HepG2 (cell line): ENCODE data around the gene PTPMT1. TPM values are rescaled to one million over a fixed set of nuclear protein-coding genes. Genes with fewer than 3 reads are reported as not detected.

Source experiments
- EED ChIP-seq: sonication (generic); formaldehyde crosslinking; IDR thresholded peaks from 2 replicates; pipeline ENCODE4 v1.5.0; 2020; ENCODE audit warnings: mild to moderate bottlenecking, missing genetic modification reagents
- ERF ChIP-seq: IDR thresholded peaks from 2 replicates; pipeline ENCODE4 v1.6.1; 2018; ENCODE audit warnings: missing biosample characterization, missing genetic modification reagents
- FOXA1 ChIP-seq, 2 experiments: fragments of 450-650 bp in 1 of 2; sonication (generic) in 1 of 2; formaldehyde crosslinking in 1 of 2; IDR thresholded peaks; 2 replicates each; pipeline versions ENCODE4 v1.4.0 to v1.6.1; 2016 to 2020; ENCODE audit warnings: missing genetic modification reagents in 1 of 2
- HDAC1 ChIP-seq: sonication (generic); formaldehyde crosslinking; IDR thresholded peaks from 2 replicates; pipeline ENCODE4 v1.5.1; 2020; ENCODE audit warnings: mild to moderate bottlenecking, missing genetic modification reagents
- MEIS1 ChIP-seq: sonication (generic); formaldehyde crosslinking; IDR thresholded peaks from 2 replicates; pipeline ENCODE4 v1.9.0; 2021; ENCODE audit warnings: mild to moderate bottlenecking, missing genetic modification reagents, moderate library complexity, borderline replicate concordance
- RCOR2 ChIP-seq: IDR thresholded peaks from 2 replicates; pipeline ENCODE4 v1.6.1; 2016; ENCODE audit warnings: missing biosample characterization, missing genetic modification reagents
- RORA ChIP-seq: sonication (generic); formaldehyde crosslinking; IDR thresholded peaks from 2 replicates; pipeline ENCODE4 v1.5.0; 2020; ENCODE audit warnings: mild to moderate bottlenecking, missing genetic modification reagents, moderate library complexity
- SAP130 ChIP-seq: IDR thresholded peaks from 2 replicates; pipeline ENCODE4 v1.6.1; 2016; ENCODE audit warnings: low read depth
- SMC3 ChIP-seq: IDR thresholded peaks from 2 replicates; pipeline ENCODE4 v1.6.1; 2011; ENCODE audit warnings: low read length, improper control_type of control experiment
- ZIK1 ChIP-seq: sonication (generic); formaldehyde crosslinking; IDR thresholded peaks from 2 replicates; pipeline ENCODE4 v1.5.0; 2020; ENCODE audit warnings: mild to moderate bottlenecking, low read depth, missing genetic modification reagents, borderline replicate concordance
- ZNF292 ChIP-seq: sonication (generic); formaldehyde crosslinking; IDR thresholded peaks from 2 replicates; pipeline ENCODE4 v1.8.1; 2022; ENCODE audit warnings: mild to moderate bottlenecking, low read depth, missing genetic modification reagents, borderline replicate concordance
- ZNF530 ChIP-seq: sonication (generic); formaldehyde crosslinking; IDR thresholded peaks from 2 replicates; pipeline ENCODE4 v1.5.0; 2020; ENCODE audit warnings: low read depth, mild to moderate bottlenecking, missing genetic modification reagents
- ZNF652 ChIP-seq: IDR thresholded peaks from 2 replicates; pipeline ENCODE4 v1.6.1; 2016; ENCODE audit warnings: low read depth, borderline replicate concordance
- ZNF672 ChIP-seq: sonication (generic); formaldehyde crosslinking; IDR thresholded peaks from 2 replicates; pipeline ENCODE4 v1.8.1; 2022; ENCODE audit warnings: missing genetic modification reagents
- ZNF746 ChIP-seq: sonication (generic); formaldehyde crosslinking; IDR thresholded peaks from 2 replicates; pipeline ENCODE4 v1.8.0; 2022; ENCODE audit warnings: mild to moderate bottlenecking, missing genetic modification reagents
- polyA plus RNA-seq, 8 experiments: library from polyadenylated mRNA; depleted of rRNA in 3 of 8; stranded (reverse) in 7 of 8; unstranded in 1 of 8; fragments of >200 nt; fragmentation: Illumina TruSeq in 4 of 8; extraction: Trizol in 4 of 8; gene quantifications; 2 replicates each; pipeline versions ENCODE4 v1.2.1 to v1.2.3, GENCODE V29; 2011 to 2016; ENCODE audit warnings: low read depth in 4 of 8, missing spikeins in 1 of 8, mixed read lengths in 1 of 8; ENCODE audit not compliant: insufficient read depth in 1 of 8
- total RNA-seq, 5 experiments: library from RNA; depleted of rRNA; stranded (reverse); fragments of >200 nt; fragmentation: Illumina TruSeq; extraction: Trizol; gene quantifications; 2 replicates each; pipeline ENCODE4 v1.2.3, GENCODE V29; 2016; ENCODE audit warnings: low read depth in 1 of 5
- TF ChIP-seq, protein P1 (sequence below): sonication (generic); formaldehyde crosslinking; IDR thresholded peaks from 2 replicates; pipeline ENCODE4 v1.4.0; 2020; ENCODE audit warnings: mild to moderate bottlenecking, missing genetic modification reagents
- TF ChIP-seq, protein P2 (sequence below): sonication (generic); formaldehyde crosslinking; IDR thresholded peaks from 2 replicates; pipeline ENCODE4 v1.4.0; 2020; ENCODE audit warnings: mild to moderate bottlenecking, missing genetic modification reagents
- TF ChIP-seq, protein P3 (sequence below): sonication (generic); formaldehyde crosslinking; IDR thresholded peaks from 2 replicates; pipeline ENCODE4 v1.8.0; 2022; ENCODE audit warnings: missing genetic modification reagents, low read depth, mild to moderate bottlenecking, borderline replicate concordance
- TF ChIP-seq, protein P4 (sequence below): sonication (generic); formaldehyde crosslinking; IDR thresholded peaks from 2 replicates; pipeline ENCODE4 v1.4.0; 2020; ENCODE audit warnings: mild to moderate bottlenecking, missing genetic modification reagents, borderline replicate concordance
- TF ChIP-seq, protein P5 (sequence below): sonication (generic); formaldehyde crosslinking; IDR thresholded peaks from 2 replicates; pipeline ENCODE4 v1.4.0; 2020; ENCODE audit warnings: missing genetic modification reagents, mild to moderate bottlenecking, borderline replicate concordance

Gene PTPMT1
- total and polyA plus RNA-seq, 2 of the 13 experiments (the other 11 are each of a cell fraction or from before 2014, with no cell fraction given): 55.6 to 129 TPM

DNA sequence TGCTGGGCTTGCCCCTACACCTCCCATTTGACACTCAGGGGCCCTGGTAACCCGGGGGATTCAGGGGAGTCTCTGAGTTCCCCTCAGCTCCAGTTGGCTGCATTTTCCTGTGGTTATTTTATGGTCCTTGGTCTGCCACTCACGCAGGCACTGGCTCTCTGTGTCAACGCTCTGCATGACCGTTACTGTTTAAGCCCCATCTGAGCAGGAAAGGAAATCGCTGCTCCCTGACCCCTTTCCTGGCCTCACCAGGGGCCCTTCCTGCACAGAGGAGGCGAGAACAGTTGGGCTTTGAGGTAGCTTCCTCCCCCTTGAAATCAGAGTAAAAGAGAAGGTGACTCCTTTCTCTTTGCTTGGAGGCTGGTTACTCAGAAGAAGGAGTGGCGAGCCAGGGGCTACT, 26.4 kb downstream of the PTPMT1 start (continued):
- TF ChIP-seq ZNF292 (CRISPR knock-in tag) (0 out of 2 replicates have a peak, but pooled peaks have one; percentile 23), SAP130 (peak; percentile 21; the same call in 1 of the 2 replicates), ZNF672 (no peak), MEIS1 (CRISPR knock-in tag) (no peak), FOXA1 (IDR thresholded peaks at IDR 0.05) (no peak), FOXA1 (CRISPR knock-in tag; IDR thresholded peaks at IDR 0.05) (no peak), ZNF530 (CRISPR knock-in tag) (no peak), RCOR2 (CRISPR knock-in tag) (no peak), HDAC1 (CRISPR knock-in tag) (0 out of 2 replicates have a peak, but pooled peaks have one; percentile 37), ZNF652 (no peak), SMC3 (no peak), EED (CRISPR knock-in tag) (no peak), ZNF746 (CRISPR knock-in tag) (0 out of 2 replicates have a peak, but pooled peaks have one; percentile 19), RORA (CRISPR knock-in tag) (no peak), ZIK1 (CRISPR knock-in tag) (no peak), ERF (no peak)
- TF ChIP-seq, protein P1, sequence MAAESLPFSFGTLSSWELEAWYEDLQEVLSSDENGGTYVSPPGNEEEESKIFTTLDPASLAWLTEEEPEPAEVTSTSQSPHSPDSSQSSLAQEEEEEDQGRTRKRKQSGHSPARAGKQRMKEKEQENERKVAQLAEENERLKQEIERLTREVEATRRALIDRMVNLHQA (CRISPR knock-in tag): no peak
- TF ChIP-seq, protein P2, sequence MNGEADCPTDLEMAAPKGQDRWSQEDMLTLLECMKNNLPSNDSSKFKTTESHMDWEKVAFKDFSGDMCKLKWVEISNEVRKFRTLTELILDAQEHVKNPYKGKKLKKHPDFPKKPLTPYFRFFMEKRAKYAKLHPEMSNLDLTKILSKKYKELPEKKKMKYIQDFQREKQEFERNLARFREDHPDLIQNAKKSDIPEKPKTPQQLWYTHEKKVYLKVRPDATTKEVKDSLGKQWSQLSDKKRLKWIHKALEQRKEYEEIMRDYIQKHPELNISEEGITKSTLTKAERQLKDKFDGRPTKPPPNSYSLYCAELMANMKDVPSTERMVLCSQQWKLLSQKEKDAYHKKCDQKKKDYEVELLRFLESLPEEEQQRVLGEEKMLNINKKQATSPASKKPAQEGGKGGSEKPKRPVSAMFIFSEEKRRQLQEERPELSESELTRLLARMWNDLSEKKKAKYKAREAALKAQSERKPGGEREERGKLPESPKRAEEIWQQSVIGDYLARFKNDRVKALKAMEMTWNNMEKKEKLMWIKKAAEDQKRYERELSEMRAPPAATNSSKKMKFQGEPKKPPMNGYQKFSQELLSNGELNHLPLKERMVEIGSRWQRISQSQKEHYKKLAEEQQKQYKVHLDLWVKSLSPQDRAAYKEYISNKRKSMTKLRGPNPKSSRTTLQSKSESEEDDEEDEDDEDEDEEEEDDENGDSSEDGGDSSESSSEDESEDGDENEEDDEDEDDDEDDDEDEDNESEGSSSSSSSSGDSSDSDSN (CRISPR knock-in tag): 0 out of 2 replicates have a peak, but pooled peaks have one; percentile 11
- TF ChIP-seq, protein P3, sequence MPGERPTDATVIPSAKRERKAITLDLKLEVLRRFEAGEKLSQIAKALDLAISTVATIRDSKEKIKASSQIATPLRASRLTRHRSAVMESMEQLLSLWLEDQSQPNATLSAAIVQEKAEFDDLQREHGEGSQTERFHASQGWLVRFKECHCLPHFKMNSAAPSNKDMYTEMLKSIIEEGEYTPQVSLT (CRISPR knock-in tag): no peak
- TF ChIP-seq, protein P4, sequence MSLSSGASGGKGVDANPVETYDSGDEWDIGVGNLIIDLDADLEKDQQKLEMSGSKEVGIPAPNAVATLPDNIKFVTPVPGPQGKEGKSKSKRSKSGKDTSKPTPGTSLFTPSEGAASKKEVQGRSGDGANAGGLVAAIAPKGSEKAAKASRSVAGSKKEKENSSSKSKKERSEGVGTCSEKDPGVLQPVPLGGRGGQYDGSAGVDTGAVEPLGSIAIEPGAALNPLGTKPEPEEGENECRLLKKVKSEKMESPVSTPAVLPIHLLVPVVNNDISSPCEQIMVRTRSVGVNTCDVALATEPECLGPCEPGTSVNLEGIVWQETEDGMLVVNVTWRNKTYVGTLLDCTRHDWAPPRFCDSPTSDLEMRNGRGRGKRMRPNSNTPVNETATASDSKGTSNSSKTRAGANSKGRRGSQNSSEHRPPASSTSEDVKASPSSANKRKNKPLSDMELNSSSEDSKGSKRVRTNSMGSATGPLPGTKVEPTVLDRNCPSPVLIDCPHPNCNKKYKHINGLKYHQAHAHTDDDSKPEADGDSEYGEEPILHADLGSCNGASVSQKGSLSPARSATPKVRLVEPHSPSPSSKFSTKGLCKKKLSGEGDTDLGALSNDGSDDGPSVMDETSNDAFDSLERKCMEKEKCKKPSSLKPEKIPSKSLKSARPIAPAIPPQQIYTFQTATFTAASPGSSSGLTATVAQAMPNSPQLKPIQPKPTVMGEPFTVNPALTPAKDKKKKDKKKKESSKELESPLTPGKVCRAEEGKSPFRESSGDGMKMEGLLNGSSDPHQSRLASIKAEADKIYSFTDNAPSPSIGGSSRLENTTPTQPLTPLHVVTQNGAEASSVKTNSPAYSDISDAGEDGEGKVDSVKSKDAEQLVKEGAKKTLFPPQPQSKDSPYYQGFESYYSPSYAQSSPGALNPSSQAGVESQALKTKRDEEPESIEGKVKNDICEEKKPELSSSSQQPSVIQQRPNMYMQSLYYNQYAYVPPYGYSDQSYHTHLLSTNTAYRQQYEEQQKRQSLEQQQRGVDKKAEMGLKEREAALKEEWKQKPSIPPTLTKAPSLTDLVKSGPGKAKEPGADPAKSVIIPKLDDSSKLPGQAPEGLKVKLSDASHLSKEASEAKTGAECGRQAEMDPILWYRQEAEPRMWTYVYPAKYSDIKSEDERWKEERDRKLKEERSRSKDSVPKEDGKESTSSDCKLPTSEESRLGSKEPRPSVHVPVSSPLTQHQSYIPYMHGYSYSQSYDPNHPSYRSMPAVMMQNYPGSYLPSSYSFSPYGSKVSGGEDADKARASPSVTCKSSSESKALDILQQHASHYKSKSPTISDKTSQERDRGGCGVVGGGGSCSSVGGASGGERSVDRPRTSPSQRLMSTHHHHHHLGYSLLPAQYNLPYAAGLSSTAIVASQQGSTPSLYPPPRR (CRISPR knock-in tag): no peak
- TF ChIP-seq, protein P5, sequence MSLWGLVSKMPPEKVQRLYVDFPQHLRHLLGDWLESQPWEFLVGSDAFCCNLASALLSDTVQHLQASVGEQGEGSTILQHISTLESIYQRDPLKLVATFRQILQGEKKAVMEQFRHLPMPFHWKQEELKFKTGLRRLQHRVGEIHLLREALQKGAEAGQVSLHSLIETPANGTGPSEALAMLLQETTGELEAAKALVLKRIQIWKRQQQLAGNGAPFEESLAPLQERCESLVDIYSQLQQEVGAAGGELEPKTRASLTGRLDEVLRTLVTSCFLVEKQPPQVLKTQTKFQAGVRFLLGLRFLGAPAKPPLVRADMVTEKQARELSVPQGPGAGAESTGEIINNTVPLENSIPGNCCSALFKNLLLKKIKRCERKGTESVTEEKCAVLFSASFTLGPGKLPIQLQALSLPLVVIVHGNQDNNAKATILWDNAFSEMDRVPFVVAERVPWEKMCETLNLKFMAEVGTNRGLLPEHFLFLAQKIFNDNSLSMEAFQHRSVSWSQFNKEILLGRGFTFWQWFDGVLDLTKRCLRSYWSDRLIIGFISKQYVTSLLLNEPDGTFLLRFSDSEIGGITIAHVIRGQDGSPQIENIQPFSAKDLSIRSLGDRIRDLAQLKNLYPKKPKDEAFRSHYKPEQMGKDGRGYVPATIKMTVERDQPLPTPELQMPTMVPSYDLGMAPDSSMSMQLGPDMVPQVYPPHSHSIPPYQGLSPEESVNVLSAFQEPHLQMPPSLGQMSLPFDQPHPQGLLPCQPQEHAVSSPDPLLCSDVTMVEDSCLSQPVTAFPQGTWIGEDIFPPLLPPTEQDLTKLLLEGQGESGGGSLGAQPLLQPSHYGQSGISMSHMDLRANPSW (CRISPR knock-in tag): no peak
